ENCODE measurements around the gene IL34. TPM values are rescaled to one million over a fixed set of nuclear protein-coding genes. Genes with fewer than 3 reads are reported as not detected.

The IL34 gene
- under 1 TPM; 0.25 to 0.93 TPM for total RNA-seq
- polyA plus RNA-seq: under 1 TPM; 0.40 to 0.43 TPM

GRCh38 chr16:70646260-70647241, at the start of gene IL34:
Gene IL34 (plus strand): TSS chr16:70646559. CDS start chr16:70646948, 389 bp downstream.
- H3K9ac ChIP-seq (ENCODE audit: low read depth in 1 of 2, low read length in 2 of 2): no peak within 1 kb of the TSS
- no peak within 1 kb of the TSS for H3K27ac ChIP-seq (ENCODE audit: low read depth in 1 of 2, low read length in 2 of 2)
- no peak for DNase-seq (ENCODE audit: low spot score)
- no peaks in the 10 kb centered on the region for H3K27me3 ChIP-seq (ENCODE audit: control insufficient read depth in 4 of 4, insufficient read depth in 4 of 4, low read length in 3 of 4)
- WGBS: 86% methylated on average over 39 of the region's 39 CpGs
- no peak within 1 kb of the TSS for H3K4me3 ChIP-seq (ENCODE audit: low read depth in 1 of 3, low read length in 3 of 3)
- no peaks in the 10 kb centered on the region for H3K36me3 ChIP-seq (ENCODE audit: control insufficient read depth in 4 of 4, insufficient read depth in 3 of 4, low read depth in 1 of 4, low read length in 3 of 4)
- no peaks in the 10 kb centered on the region for H3K9me3 ChIP-seq (ENCODE audit: control insufficient read depth in 4 of 4, low read length in 3 of 4)
- TF ChIP-seq EGR1 (IDR thresholded peaks at IDR 0.05; ENCODE audit: low read depth in 2 of 2): no peak
- TF ChIP-seq NR2F2 (IDR thresholded peaks at IDR 0.05): no peak
- no peak for TF ChIP-seq CTCF (IDR thresholded peaks at IDR 0.05; ENCODE audit: low read depth, low read length, missing input control)
- TF ChIP-seq, protein P1, sequence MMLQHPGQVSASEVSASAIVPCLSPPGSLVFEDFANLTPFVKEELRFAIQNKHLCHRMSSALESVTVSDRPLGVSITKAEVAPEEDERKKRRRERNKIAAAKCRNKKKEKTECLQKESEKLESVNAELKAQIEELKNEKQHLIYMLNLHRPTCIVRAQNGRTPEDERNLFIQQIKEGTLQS (IDR thresholded peaks at IDR 0.05): no peak
- TF ChIP-seq TAF1 (conservative IDR thresholded peaks at IDR 0.05): no peak
- no peak for TF ChIP-seq FOXA1 (IDR thresholded peaks at IDR 0.05)
- TF ChIP-seq JUND (IDR thresholded peaks at IDR 0.05): no peak
- no peak for TF ChIP-seq REST (IDR thresholded peaks at IDR 0.05)
- TF ChIP-seq, protein P2, sequence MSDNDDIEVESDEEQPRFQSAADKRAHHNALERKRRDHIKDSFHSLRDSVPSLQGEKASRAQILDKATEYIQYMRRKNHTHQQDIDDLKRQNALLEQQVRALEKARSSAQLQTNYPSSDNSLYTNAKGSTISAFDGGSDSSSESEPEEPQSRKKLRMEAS (IDR thresholded peaks at IDR 0.05): no peak
- no peak for TF ChIP-seq YY1 (IDR thresholded peaks at IDR 0.05)
- TF ChIP-seq HNF4A (conservative IDR thresholded peaks at IDR 0.05): no peak
- no peak for TF ChIP-seq GABPA (IDR thresholded peaks at IDR 0.05 in 1 of 2, conservative IDR thresholded peaks at IDR 0.05 in 1 of 2)
- no peak for TF ChIP-seq HNF4G (IDR thresholded peaks at IDR 0.05)
- TF ChIP-seq, protein P3, sequence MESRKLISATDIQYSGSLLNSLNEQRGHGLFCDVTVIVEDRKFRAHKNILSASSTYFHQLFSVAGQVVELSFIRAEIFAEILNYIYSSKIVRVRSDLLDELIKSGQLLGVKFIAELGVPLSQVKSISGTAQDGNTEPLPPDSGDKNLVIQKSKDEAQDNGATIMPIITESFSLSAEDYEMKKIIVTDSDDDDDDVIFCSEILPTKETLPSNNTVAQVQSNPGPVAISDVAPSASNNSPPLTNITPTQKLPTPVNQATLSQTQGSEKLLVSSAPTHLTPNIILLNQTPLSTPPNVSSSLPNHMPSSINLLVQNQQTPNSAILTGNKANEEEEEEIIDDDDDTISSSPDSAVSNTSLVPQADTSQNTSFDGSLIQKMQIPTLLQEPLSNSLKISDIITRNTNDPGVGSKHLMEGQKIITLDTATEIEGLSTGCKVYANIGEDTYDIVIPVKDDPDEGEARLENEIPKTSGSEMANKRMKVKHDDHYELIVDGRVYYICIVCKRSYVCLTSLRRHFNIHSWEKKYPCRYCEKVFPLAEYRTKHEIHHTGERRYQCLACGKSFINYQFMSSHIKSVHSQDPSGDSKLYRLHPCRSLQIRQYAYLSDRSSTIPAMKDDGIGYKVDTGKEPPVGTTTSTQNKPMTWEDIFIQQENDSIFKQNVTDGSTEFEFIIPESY (IDR thresholded peaks at IDR 0.05): no peak
- no peak for TF ChIP-seq RAD21 (IDR thresholded peaks at IDR 0.05)
- TF ChIP-seq SP1 (IDR thresholded peaks at IDR 0.05): no peak
- no peaks in the 10 kb centered on the region for H3K4me1 ChIP-seq (ENCODE audit: control insufficient read depth in 4 of 4, insufficient read depth in 4 of 4, low read length in 3 of 4)
